SHP77 treated with DMSO at 0.1 percent for 48 hours (cell line): ENCODE results near the gene ANKRD40CL.

Source experiments
- DNase-seq: peaks from one replicate; lab custom pipeline; 2025; lab: John Stamatoyannopoulos, UW

Gene ANKRD40CL

DNA sequence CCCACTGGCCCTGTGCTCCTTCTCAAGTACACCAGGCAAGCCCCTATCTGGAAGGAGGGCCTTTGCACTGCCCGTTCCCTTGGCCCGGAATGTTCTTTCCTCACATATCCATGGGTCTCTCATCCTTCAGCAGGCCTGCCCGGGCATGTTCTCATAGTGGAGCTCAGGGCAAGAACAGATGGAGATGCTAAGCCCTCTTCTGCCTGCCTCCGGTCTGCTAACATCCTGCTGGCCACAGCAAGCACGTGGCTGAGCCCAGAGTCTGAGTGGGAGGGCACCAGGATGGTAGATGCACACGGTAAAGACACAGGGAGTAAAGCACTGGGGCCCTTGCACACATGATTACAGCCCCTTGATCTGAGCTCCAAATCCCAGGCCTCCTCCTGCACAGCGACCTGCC, 19.8 kb upstream of the ANKRD40CL start:
- DNase-seq: peak; percentile 19

DNA sequence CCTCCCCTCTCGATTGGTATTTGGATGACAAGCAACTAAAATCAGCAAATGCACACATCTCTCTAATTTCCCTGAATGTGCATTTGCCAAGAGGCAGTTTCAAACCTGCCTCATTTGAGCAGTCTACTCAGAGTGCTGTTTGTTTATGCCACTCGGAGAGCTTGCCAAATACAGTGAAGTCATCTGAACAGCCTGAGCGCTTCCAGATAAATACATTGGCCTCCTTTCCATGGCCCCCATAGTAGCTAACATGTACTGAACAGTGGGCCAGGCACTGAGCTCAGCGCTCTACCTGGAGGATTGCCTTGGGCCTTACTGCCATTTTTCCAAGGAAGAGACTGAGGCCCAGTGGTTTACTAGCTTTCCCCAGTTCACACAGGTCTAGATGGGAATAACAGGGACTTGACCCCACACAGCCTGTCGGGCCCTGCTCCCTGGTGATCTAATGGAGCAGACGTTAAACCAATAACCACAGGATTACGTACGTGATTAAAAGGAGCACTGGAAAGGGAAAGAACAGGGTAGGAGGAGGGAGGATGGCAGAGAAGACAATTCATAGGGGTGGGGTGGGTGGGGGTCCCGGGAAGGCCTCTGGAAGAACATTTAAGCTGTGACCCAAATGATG, 18.7 kb upstream of the ANKRD40CL start:
- DNase-seq: peak; percentile 39

DNA sequence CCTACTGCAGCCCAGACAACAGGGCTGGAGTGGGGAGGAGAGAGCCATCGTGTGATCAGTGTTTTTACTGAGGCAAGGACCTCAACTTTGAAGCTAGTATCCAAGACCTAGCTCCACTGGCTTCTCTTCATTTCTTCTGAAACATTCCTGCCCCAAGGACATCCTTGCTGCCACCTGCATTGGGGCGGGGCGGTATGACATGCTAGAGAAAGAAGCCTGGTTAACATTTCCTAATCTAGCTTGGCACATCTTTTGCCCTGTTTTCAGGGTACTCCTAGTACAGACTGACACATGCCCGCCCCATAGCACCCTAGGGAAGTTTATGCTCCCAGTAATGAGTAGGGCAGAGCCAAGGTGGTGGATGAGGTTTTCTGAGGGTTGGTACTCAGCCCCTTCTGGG, 17.8 kb upstream of the ANKRD40CL start:
- no peak for DNase-seq

DNA sequence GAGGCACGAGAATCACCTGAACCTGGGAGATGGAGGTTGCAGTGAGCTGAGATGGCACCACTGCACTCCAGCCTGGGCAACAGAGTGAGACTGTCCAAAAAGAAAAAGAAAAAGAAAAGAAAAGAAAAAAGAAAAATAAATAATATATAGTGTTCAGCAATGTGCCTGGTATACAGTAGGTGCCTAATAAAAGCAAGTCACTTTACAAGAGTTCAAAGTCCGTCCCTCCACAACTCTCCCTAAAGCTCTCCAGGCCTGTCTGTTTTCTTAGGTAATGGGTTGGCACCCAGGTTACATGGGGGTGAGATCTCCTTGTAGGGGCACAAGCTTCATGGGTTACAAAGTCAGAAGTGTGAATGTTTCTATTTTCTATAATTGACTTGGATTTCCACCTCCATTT, 16.6 kb upstream of the ANKRD40CL start:
- DNase-seq: no peak

DNA sequence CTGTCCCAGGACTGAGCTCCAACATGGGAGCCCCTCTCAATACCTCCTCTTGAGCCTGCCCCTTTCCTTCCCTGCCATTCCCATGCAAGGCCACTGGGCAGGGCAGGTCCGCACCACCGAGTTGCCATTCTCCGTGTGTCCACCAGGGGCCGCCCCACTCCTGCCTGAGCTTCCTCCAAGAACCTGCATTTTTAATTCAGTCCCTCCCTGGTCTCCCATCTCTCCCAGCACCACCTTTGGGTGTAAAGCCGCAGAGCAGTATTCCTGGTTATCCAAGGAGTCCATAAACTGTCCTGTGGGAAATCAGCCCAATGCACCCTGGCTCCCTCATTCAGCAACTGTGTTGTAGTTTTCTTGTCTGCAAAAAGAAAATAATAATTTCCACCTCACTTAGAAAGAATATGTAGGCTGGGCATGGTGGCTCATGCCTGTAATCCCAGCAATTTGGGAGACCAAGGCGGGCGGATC, 15.9 kb upstream of the ANKRD40CL start:
- peak; percentile 89 for DNase-seq

DNA sequence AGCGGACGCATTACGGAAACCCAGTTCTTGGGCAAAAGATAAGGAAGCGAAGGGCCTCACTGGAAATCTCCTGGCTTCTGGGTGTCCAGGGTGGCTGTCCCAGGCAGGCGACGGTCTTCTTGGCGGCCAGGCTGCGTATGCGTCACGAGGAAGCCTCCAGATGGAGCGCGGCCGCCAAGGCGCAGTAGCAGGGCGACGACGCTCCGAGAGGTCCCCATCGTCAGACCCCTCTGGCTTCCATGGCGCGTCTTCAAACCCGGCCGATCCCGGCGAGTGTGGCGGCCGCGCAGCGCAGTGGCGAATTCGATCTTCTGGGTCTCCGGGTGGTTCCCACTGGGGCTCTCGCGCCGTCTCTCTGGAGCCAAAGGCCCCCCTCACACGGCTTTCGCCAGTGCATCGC, 13.8 kb upstream of the ANKRD40CL start:
- DNase-seq: no peak

DNA sequence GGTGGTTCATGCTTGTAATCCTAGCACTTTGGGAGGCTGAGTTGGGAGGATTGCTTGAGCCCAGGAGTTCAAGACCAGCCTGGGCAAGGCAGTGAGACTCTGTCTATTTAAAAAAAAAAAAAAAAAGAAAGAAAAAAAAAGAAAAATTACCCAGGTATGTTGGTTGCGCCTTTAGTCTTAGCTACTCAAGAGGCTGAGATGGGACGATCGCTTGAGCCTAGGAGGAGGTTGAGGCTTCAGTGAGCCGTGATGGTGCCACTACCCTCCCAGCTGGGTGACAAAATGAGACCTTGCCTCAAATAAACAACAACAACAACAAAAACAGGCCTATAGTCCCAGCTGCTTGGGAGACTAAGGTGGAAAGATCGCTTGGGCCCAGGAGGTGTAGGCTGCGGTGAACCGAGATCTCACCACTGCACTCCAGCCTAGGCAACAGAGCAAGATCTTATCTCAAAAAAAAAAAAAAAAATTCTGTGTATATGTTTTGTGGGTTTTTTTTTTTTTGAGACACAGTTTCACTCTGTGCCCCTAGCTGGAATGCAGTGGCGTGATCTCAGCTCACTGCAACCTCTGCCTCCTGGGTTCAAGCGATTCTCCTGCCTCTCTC, 12.5 kb upstream of the ANKRD40CL start:
- no peak for DNase-seq

DNA sequence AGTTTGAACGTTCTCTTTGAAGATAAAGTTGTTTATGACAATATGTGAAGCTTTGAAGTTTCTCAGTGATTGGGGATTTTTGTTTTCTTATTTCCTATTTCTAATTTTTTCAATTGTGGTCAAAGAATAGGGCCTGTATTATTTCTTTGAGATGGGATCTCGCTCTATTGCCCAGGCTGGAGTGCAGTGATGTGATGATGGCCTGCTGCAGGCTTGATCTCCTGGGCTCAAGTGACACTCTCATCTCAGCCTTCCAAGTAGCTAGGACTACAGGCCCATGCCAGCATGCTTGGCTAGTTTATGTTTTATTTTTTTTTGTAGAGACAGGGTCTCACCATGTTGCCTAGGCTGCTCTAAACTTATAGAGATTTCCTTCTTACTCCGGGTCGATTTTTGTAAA, 11.7 kb upstream of the ANKRD40CL start:
- no peak for DNase-seq

DNA sequence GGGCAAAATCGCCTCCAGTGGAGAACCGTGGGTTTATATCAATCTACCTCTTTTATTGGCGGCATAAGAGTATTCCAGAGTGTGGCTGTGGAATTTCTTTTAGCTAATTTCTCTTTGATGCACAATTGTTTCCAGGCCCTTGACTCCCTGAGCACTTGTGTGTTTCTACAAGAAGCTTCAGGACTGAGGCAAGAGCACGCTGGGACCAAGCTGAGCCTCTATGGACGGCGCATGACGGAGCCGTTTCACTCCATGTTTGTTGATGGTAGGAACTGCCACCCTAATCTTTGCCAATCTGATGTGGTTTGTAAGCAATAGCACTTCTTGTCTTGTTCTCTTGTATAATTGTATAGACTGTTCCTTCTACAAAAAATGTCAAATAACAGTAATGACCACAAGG, 11.2 kb upstream of the ANKRD40CL start:
- DNase-seq: no peak

DNA sequence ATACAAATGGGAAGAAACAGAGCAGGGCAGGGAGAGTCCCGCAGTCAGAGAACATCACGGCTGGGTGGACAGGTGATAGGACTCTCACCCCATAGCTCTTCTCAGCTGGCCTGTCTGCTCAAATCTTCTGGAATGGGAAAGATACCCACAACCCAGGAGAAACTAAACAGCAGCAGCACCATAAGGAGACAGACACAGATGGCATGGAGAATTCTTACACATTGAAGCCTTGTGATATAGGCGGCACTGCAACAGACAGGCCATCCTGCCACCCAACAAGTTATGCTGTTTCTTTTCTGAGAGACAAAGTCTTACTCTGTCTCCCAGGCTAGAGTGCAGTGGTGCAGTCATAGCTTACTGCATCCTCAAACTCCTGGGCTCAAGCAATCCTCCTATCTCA, 8.6 kb upstream of the ANKRD40CL start:
- DNase-seq: no peak

DNA sequence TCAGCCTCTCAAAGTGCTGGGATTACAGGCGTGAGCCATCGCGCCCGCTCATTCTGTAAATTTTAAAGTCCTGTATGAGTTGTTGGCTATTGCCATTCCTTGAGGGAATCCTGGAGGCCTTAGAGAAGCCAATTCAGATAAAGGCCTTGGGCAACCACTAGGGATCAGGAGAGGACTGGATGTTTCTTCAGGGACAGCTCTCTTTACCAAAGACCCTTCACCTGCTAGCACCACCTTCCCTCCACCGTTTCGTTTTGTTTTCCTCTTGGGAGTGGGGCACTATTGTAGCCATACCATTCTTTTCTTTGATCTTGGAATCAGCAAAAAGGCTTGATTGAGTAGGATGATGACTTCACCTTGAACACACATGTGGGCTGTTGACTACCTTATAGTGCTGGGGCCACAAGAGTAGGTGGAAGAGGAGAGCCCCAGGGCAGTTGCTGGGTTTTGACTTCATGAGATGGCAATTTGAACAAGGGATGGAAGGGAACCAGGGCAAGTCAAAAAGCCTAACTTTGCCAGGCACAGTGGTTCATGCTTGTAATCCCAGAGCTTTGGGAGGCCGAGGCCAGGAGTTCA, 7.0 kb upstream of the ANKRD40CL start:
- DNase-seq: no peak

DNA sequence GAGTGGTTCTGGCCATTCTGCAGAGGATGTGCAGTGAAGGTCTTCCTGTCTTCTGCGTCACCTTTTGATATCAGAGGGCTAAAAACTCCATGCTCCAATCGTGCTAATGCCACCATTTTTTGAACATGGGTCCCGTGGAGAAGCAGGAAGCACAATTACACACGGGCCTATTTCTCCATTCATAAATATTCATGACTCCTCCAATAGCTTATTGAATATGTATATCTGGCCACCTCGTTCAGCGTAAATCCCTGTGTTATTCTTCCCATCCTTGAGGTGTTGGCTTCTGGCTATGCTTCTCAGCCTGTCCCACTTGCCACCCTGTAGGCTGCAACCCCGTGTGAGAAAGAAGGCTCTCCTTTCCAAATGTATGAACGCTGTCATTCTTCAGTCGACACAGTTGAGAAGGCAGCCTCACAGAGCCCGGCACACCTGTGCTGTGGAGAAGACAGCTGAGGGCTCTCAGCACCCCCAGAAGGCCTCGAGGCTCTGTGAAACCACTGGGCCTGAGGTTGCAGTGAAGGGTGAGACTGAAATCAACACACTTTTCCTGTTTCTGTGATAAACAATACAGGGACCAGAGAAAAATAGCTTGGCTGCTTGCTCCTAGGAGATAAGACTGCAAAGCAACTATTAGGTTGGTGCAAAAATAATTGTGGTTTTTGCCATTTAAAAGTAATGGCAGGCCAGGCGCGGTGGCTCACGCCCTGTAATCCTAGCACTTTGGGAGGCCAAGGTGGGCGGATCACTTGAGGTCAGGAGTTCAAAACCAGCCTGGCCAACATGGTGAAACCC, 4.9 kb upstream of the ANKRD40CL start:
- DNase-seq: no peak

DNA sequence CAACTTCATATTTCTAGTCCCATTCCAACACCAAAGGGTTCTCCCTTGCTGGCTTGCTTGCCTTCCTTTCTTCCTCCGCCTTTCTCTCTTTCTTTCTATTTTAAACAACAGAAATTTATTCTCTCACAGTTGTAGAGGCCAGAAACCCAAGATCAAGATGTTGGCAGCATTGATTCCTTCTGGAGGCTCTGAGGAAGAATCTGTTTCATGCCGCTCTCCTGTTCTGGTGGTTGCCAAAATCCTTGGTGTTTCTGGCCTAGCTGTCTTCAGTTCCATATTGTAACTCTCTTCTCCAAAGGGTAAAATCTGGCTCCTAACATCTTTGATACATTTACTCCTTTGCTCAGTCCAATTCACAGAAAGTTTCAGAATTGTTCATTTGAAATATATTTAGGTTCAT, 3.0 kb upstream of the ANKRD40CL start:
- no peak for DNase-seq

DNA sequence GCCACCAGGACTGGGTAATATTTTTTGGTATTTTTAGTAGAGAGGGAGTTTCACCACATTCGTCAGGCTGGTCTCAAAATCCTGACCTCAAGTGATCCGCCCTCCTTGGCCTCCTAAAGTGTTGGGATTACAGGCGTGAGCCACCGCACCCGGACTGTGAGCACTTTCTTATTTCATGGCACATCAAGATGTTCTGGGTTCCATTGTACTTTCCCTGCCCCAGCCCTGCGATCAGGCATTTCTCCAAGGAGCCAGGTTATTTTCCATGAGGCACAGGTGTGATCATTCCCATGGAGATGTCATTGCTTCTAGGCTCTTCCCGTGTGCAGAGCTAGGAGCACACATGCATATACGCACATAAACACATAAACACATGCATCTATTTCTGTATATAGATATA, 2.6 kb upstream of the ANKRD40CL start:
- no peak for DNase-seq

DNA sequence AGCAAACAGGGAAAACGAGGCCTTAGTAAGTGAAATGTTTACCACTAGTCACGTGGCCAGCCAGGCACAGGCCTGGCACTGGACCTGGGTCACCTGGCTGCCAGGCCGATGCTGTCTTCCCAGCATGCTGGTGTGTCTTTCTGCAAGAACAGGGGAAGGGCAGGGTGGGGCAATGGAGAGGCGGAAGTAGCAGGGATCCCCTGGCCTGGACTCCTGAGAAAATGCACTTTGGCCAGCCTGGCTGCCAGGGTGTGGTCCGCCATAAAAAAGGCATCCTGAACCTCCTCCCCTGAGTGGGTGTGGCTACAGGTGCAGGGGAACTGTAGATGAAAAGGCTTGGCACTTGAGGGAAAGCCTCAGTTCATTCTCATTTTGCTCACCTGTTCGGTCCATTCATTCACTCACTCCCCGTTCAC, 1.0 kb upstream of the ANKRD40CL start:
- DNase-seq: no peak

DNA sequence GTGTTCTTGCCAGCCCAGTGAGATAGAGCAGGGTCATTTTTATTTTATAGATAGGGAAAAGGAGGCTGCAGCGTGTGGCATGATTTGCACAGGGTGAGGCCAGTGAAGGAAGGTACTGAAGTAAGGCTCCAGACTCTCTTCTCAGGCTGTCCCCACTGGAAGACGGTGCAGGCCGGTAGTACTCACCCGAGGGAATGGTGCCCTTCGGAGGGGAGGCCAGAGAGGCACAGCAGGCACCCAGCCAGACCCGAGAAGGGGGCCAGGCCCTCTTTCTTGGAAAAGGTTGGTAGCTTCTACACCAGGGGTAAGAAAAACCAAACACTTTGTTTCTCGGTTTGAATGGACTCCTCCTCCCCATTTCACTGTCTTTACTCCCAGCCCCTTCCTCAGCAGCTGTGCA, 288 bp downstream of the ANKRD40CL start:
- no peak for DNase-seq

DNA sequence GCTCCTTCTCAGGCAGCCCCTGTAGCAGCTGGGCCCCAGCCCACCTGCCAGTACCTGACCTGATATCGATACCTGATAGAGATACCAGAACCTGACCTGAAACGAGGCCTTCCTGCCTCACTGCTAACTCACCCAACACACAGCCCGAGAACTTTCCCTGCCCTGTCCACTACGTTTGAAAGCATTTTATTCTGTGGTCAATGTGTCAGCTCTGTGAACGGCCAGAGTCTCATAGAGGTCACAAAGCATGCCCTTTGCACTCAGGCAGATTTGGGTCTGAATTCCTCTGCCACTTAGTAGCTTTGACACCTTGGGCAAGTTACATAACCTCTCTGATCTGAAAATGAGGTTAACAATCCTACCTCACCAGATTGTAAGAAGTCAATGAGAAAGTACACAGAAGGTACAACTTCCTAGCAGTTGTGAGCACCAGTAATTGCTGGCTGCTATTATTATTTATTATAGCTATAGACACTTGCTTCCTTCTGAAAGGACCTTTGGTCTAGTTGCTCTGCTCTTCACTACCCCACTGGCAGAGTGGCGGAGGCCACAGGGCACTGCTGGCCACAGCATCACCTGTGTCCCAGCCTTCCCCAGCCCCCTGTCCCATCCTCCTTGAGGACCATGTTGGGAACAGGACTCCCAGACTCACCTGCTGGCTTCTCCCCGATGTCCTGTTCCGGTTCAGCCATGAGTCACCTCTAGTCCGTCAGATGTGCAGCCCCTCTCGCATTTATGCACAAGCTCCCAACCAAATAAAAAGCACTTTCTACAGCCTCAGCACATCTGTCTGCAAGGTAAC, 895 bp downstream of the ANKRD40CL start:
- no peak for DNase-seq

DNA sequence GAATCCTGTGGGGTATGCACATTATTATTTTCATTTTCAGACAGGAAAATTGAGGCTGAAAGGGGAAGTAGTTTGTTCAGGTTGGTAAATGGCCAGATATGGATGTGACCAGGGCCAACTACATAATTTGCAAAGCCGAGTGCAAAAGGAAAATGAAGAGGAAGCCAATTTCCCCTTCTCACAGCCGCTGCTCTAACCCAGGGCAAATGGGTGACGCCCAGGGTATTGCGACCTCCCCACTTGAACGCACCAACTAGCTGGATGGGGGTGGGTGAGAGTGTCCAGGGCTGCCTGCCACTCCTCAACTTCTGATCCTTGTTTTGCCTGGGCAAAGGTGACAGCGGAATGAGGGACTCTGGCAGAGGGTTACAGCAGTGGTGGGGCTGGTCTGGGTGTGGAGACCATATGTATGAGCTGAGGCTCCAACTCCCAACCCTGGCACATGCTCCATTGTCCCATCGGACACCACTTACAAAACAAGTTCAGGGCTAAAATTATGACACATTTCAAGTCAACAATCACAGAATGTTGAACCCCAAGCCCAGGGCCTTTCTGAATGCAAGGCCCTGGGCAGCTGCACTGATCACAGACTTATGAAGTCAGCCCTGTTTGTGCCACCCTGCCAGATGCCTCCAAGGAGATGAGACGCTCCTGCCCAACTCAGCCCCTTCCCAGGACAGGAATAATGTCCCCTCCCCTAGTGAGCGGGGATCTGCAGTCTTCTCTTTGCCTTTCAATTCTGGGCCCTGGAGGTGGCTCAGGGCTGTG, 1.7 kb downstream of the ANKRD40CL start:
- DNase-seq: no peak

DNA sequence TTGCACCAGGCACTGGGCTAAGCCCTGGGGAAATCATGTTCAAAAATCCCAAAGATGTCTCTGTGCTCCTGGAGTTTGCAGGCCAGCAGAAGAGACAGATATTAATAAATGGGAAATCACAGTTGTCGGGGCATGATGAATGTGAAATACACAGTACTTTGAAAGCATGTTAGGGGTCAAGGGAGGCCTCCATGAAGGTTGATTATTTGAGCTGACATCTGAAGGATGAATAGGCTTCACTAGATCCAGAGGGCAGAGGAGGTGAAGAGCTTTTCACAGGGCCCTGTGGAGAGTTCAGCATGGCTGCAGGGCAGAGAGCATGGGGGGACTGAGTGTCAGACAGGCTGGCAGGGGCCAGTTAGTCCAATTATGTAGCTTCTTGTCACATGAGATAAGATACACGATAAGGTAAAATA, 2.6 kb downstream of the ANKRD40CL start:
- no peak for DNase-seq

DNA sequence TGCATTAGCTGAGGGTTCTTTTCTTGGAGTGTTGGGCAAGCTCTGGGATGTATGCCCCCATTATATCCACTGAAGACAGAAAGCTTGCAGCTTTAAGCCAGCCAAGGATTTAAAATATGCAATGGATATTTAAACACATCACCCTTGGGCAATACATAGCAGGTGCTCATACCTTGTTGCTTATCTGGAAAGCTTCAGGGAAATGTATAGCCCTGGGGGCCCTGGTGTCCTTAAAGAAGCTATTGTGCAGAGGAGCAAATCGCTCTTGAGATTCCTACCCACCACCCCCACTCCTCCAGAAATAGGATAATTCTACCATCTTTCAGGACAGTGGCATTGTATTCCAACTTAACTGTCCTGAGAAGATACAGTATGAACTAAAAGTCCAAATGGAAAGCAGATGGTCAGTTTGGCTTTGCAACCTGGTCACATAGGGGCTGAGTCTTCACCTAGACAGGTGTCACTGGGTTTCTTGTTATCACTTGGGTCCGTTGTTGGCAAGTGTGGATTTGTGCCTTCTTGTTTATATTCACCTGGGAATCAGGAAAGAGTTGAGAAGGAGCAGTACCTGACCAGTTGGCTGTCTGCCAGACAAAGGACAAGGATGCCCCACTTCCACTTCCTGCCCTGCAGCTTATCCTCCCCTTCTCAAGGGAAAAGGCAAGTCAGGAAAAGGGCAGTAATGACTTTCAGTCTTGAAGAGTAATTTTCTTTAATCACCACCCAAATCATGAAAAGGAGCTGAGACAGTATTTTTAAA, 3.4 kb downstream of the ANKRD40CL start:
- no peak for DNase-seq

DNA sequence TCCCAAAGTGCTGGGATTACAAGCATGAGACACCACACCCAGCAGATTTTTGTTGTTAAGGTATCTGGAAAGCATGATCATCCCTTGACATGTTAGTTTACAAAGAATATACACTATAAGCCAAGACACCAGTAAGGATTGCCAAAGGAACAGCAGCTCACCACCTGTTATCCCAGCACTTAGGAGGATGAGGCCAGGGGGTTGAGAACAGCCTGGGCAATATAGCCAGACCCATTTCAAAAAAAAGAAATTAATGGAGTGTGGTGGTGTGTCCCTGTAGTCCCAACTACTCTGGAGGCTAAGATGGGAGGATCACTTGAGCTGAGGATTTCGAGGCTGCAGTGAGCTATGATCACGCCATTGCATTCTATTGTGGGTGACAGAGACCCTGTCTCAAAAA, 5.1 kb downstream of the ANKRD40CL start:
- no peak for DNase-seq
